ENCODE measurements around the gene ZNF446.
"Not testable (repeated sequence)": the region's sequence is repeated elsewhere in the genome, so short reads cannot be mapped to it uniquely, and the experiment has no call there.

- not testable (repeated sequence) for TF ChIP-seq EZH2 (IDR thresholded peaks at IDR 0.05; ENCODE audit: low read length, missing control alignments); CTCF (conservative IDR thresholded peaks at IDR 0.05 in 1 of 2, IDR thresholded peaks at IDR 0.05 in 1 of 2; ENCODE audit: low read depth in 1 of 2, low read length in 2 of 2)
Observed at GRCh38 chr19:58449980-58450379, 26.2 kb upstream of the ZNF446 start.
